Natural killer cell (primary cell): ENCODE data around the gene KDM4C. TPM values are rescaled to one million over a fixed set of nuclear protein-coding genes. Genes with fewer than 3 reads are reported as not detected.

Source experiments
- ATAC-seq, 3 donors: fragments of 150-1000 bp in 2 of 3; fragments of 200-7000 bp in 1 of 3; cut with Tn5 transposase; 1 replicate in 1 of 3; 2 replicates in 2 of 3; pipeline ENCODE4 v1.10.0; 2021; ENCODE audit warnings: mild to moderate bottlenecking in 2 of 3, moderate library complexity in 2 of 3
- DNase-seq, 2 donors: peaks; one replicate each; pipeline versions ENCODE4 v3.0.0 to v3.0.0-alpha.2; 2013 to 2021; ENCODE audit warnings: mixed read lengths in 1 of 2
- H3K27ac ChIP-seq: one replicate; pipeline ENCODE4 v1.5.1; 2013; ENCODE audit warnings: mild to moderate bottlenecking, low read length
- H3K27me3 ChIP-seq: one replicate; pipeline ENCODE4 v1.6.1; 2013; ENCODE audit warnings: low read length; ENCODE audit not compliant: control insufficient read depth, insufficient read depth
- H3K36me3 ChIP-seq: one replicate; pipeline ENCODE4 v1.6.1; 2013; ENCODE audit warnings: low read length; ENCODE audit not compliant: control insufficient read depth, insufficient read depth
- H3K4me1 ChIP-seq: one replicate; pipeline ENCODE4 v1.6.1; 2013; ENCODE audit warnings: low read length; ENCODE audit not compliant: control insufficient read depth, insufficient read depth
- H3K4me3 ChIP-seq: one replicate; pipeline ENCODE4 v1.5.1; 2013; ENCODE audit warnings: low read length
- H3K9me3 ChIP-seq: one replicate; pipeline ENCODE4 v1.6.1; 2013; ENCODE audit warnings: low read length; ENCODE audit not compliant: control insufficient read depth, insufficient read depth
- H3K27ac Mint-ChIP-seq, 2 donors: one replicate each; pipeline ENCODE4 v1.8.0; 2022; ENCODE audit warnings: mild to moderate bottlenecking in 2 of 2, mixed read lengths in 2 of 2, moderate library complexity in 1 of 2
- H3K27me3 Mint-ChIP-seq, 2 donors: one replicate each; pipeline ENCODE4 v1.8.0; 2022; ENCODE audit warnings: low read depth in 2 of 2, mixed read lengths in 2 of 2
- H3K36me3 Mint-ChIP-seq: one replicate; pipeline ENCODE4 v1.8.0; 2022; ENCODE audit warnings: mixed read lengths
- H3K4me1 Mint-ChIP-seq, 2 donors: one replicate each; pipeline ENCODE4 v1.8.0; 2022; ENCODE audit warnings: mixed read lengths in 2 of 2
- H3K4me3 Mint-ChIP-seq: one replicate; pipeline ENCODE4 v1.8.0; 2022; ENCODE audit warnings: mild to moderate bottlenecking, moderate library complexity, mixed read lengths
- H3K9me3 Mint-ChIP-seq, 2 donors: one replicate each; pipeline ENCODE4 v1.8.0; 2022; ENCODE audit warnings: mixed read lengths in 2 of 2
- WGBS: methylation state at CpG from one replicate; pipeline ENCODE4 v1.1.7; 2013; ENCODE audit warnings: missing lambda C conversion rate; ENCODE audit not compliant: insufficient coverage; 5-methylcytosine and 5-hydroxymethylcytosine counted together
- intact Hi-C: fragments of 100-400 bp; cut with micrococcal nuclease; formaldehyde crosslinking; loops from one replicate; pipeline ENCODE4 v1.14.2; 2022
- total RNA-seq, 4 donors: library from RNA; stranded (reverse); fragments of 120-200 nt in 1 of 4; gene quantifications; one replicate each; pipeline versions ENCODE4 v1.2.3 to v1.2.4, GENCODE V29; 2013 to 2022
- TF ChIP-seq, protein P1 (sequence below): fragments of 200-600 bp; IDR thresholded peaks from one replicate; pipeline ENCODE4 v1.8.0; 2022; ENCODE audit warnings: antibody characterized with exemption

KDM4C gene
- total RNA-seq, 3 donors from 2014 or later (not counting 1 experiment from before 2014, with no cell fraction given), result 115 to 137 (median 116) TPM

DNA sequence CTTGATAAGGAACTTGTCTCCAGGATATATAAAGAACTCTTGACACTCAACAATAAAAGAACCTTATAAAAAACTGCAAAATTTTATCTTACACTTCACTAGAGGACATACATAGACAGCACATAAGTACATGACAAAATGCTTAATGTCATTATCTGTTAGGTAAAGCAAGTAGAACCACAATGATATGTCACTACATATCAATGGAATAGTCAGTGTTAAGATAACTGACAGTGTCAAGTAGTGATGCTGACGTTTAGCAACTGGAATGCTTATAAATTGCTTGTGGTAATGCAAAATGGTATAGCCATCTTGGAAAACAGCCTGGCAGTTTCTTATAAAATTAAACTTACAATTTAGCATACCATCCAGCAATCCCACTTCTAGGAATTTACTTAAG, 314.1 kb downstream of the KDM4C start:
- TF ChIP-seq, protein P1, sequence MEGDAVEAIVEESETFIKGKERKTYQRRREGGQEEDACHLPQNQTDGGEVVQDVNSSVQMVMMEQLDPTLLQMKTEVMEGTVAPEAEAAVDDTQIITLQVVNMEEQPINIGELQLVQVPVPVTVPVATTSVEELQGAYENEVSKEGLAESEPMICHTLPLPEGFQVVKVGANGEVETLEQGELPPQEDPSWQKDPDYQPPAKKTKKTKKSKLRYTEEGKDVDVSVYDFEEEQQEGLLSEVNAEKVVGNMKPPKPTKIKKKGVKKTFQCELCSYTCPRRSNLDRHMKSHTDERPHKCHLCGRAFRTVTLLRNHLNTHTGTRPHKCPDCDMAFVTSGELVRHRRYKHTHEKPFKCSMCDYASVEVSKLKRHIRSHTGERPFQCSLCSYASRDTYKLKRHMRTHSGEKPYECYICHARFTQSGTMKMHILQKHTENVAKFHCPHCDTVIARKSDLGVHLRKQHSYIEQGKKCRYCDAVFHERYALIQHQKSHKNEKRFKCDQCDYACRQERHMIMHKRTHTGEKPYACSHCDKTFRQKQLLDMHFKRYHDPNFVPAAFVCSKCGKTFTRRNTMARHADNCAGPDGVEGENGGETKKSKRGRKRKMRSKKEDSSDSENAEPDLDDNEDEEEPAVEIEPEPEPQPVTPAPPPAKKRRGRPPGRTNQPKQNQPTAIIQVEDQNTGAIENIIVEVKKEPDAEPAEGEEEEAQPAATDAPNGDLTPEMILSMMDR, result no peak

DNA sequence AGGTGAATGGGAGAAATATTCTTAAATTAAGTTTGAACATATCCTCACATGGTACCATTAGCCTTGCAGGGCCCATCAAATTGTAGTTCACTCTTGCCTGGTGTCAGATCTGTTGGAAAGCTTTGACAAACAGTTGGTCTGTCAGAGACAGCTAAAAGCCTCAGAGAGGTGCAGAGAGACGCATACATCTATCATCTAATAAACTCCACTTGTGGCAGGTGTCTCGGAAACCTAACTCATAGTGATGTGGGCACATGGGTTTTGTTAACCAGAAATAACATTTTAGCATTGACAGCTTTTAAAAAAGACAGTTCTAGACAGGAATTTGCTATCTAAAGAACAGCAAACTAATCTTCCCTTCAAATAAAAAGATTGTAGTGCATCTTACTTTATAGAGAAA, 315.9 kb downstream of the KDM4C start:
- H3K9me3 Mint-ChIP-seq, result no peaks in the 10 kb centered on the region
- Histone ChIP-seq H3K4me1 (no peaks in the 10 kb centered on the region), H3K9me3 (no peaks in the 10 kb centered on the region), H3K36me3 (peaks cover 40% of the 10 kb centered on the region), H3K27me3 (no peaks in the 10 kb centered on the region), H3K27ac (no peak overlapping the region), H3K4me3 (no peak overlapping the region)
- DNase-seq (no peak), ATAC-seq (no peak)
- no peaks in the 10 kb centered on the region for H3K4me1 Mint-ChIP-seq
- TF ChIP-seq, protein P1, result no peak
- WGBS, result 100% methylated on average over 1 of the region's 2 CpGs
- peaks cover 17% of the 10 kb centered on the region for H3K36me3 Mint-ChIP-seq
- H3K27me3 Mint-ChIP-seq, result no peaks in the 10 kb centered on the region
- H3K27ac Mint-ChIP-seq, result no peak overlapping the region
- H3K4me3 Mint-ChIP-seq, result no peak overlapping the region
- intact Hi-C loops, result no loop called here

More for the DNA sequence above, 314.1 kb downstream of the KDM4C start:
- DNase-seq (no peak), ATAC-seq (no peak)
- no peak overlapping the region for H3K27ac Mint-ChIP-seq
- Histone ChIP-seq H3K4me3 (no peak overlapping the region), H3K36me3 (peaks cover 27% of the 10 kb centered on the region), H3K27me3 (no peaks in the 10 kb centered on the region), H3K9me3 (no peaks in the 10 kb centered on the region), H3K4me1 (no peaks in the 10 kb centered on the region), H3K27ac (no peak overlapping the region)
- no peaks in the 10 kb centered on the region for H3K27me3 Mint-ChIP-seq
- no peak overlapping the region for H3K4me3 Mint-ChIP-seq
- H3K4me1 Mint-ChIP-seq, result no peaks in the 10 kb centered on the region
- no peaks in the 10 kb centered on the region for H3K9me3 Mint-ChIP-seq
- intact Hi-C loops, result no loop called here
- WGBS, result no CpG with 5 or more reads among the region's 1 CpG
- peaks cover 16% of the 10 kb centered on the region for H3K36me3 Mint-ChIP-seq

DNA sequence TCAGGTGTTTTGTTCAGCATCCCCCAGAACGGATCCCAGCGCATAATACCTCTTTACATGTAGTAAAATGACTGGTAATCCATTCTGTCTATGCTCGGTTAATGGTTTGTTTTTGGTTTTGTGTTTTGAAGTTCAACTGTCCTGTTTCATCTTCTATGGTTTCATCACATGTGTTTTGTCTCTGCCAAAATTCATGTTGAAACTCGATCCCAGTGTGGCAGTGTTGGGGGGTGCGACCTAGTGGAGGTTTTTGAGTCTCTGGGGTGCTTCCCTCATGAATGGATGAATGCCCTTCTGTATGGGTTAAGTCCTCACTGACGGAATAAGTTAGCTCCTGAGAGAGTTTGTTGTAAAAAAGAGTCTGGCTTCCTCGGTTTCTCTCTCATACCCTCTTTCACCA, 317.4 kb downstream of the KDM4C start:
- H3K36me3 ChIP-seq, result peaks cover 43% of the 10 kb centered on the region
- Mint-ChIP-seq H3K36me3 (peaks cover 17% of the 10 kb centered on the region), H3K4me3 (no peak overlapping the region)

DNA sequence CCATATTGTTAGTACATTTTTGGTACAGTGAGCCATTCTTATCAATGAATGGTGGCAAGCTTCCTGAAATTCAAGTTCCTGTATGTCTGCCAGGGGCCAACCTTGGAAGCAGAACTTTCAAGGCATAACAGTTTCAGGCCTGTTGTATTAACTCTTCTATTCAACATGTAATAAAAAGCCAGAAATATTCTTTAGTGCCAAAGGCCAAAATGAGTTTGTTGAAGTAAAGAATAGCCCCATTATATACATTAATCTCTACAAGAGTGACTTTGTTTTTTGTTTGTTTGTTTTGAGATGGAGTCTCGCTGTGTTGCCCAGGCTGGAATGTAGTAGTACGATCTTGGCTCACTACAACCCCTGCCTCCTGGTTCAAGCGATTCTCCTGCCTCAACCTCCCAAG, 321.3 kb downstream of the KDM4C start:
- WGBS, result 89% methylated on average over 2 of the region's 3 CpGs
- H3K9me3 Mint-ChIP-seq, result no peaks in the 10 kb centered on the region
- Histone ChIP-seq H3K36me3 (peaks cover 35% of the 10 kb centered on the region), H3K4me3 (no peak overlapping the region), H3K27ac (no peak overlapping the region), H3K9me3 (no peaks in the 10 kb centered on the region), H3K4me1 (no peaks in the 10 kb centered on the region), H3K27me3 (no peaks in the 10 kb centered on the region)
- no peak overlapping the region for H3K27ac Mint-ChIP-seq
- TF ChIP-seq, protein P1, result no peak
- no peaks in the 10 kb centered on the region for H3K27me3 Mint-ChIP-seq
- no peak for DNase-seq
- H3K4me3 Mint-ChIP-seq, result no peak overlapping the region
- intact Hi-C loops, result no loop called here
- peaks cover 0 to 7% of the 10 kb centered on the region in 2 donors for H3K4me1 Mint-ChIP-seq
- no peak for ATAC-seq
- peaks cover 17% of the 10 kb centered on the region for H3K36me3 Mint-ChIP-seq

More for the DNA sequence above, 317.4 kb downstream of the KDM4C start:
- TF ChIP-seq, protein P1, result no peak
- Histone ChIP-seq H3K9me3 (no peaks in the 10 kb centered on the region), H3K4me1 (no peaks in the 10 kb centered on the region), H3K27me3 (no peaks in the 10 kb centered on the region), H3K27ac (no peak overlapping the region), H3K4me3 (no peak overlapping the region)
- H3K4me1 Mint-ChIP-seq, result no peaks in the 10 kb centered on the region
- WGBS, result 99% methylated on average over 7 of the region's 7 CpGs
- intact Hi-C loops, result no loop called here
- DNase-seq (no peak), ATAC-seq (no peak)
- H3K27me3 Mint-ChIP-seq, result no peaks in the 10 kb centered on the region
- H3K27ac Mint-ChIP-seq, result no peak overlapping the region
- no peaks in the 10 kb centered on the region for H3K9me3 Mint-ChIP-seq
